K562 (cell line): ENCODE data around the gene COL28A1. TPM values are rescaled to one million over a fixed set of nuclear protein-coding genes. Genes with fewer than 3 reads are reported as not detected.
A peak's percentile ranks its signal among the peaks of the same experiment; 100 is the strongest.

Experiments used
- BRCA1 ChIP-seq, 2 experiments: fragments of 450-650 bp in 1 of 2; sonication (generic) in 1 of 2; formaldehyde crosslinking in 1 of 2; IDR thresholded peaks; 2 replicates each; pipeline versions ENCODE4 v1.5.0 to v1.6.1; 2017 to 2020; ENCODE audit warnings: mild to moderate bottlenecking in 1 of 2, missing genetic modification reagents in 1 of 2
- EZH2 ChIP-seq: IDR thresholded peaks from 2 replicates; pipeline ENCODE4 v1.6.1; 2012; ENCODE audit warnings: low read depth, mild to moderate bottlenecking, inconsistent platforms, low read length, borderline replicate concordance
- MXI1 ChIP-seq: IDR thresholded peaks from 2 replicates; pipeline ENCODE4 v1.6.1; 2011; ENCODE audit warnings: low read depth, mild to moderate bottlenecking, improper control_type of control experiment, low read length
- MYBL2 ChIP-seq, 2 experiments: fragments of 450-650 bp in 1 of 2; sonication (generic) in 1 of 2; formaldehyde crosslinking in 1 of 2; IDR thresholded peaks; 2 replicates each; pipeline versions ENCODE4 v1.6.1 to v1.8.1; 2017 to 2022; ENCODE audit warnings: borderline replicate concordance in 1 of 2, inconsistent platforms in 1 of 2, low read depth in 1 of 2, mild to moderate bottlenecking in 1 of 2, missing genetic modification reagents in 1 of 2, moderate library complexity in 1 of 2
- NR3C1 ChIP-seq: sonication (generic); formaldehyde crosslinking; IDR thresholded peaks from 2 replicates; pipeline ENCODE4 v1.8.1; 2022; ENCODE audit warnings: missing genetic modification reagents
- RAD51 ChIP-seq: fragments of 450-650 bp; IDR thresholded peaks from 2 replicates; pipeline ENCODE4 v1.7.1; 2016; ENCODE audit warnings: low read depth, mild to moderate bottlenecking, borderline replicate concordance
- RERE ChIP-seq: sonication (generic); formaldehyde crosslinking; IDR thresholded peaks from 2 replicates; pipeline ENCODE4 v1.8.0; 2023; ENCODE audit warnings: missing genetic modification reagents, mild to moderate bottlenecking, borderline replicate concordance
- SLC30A9 ChIP-seq: fragments of 250-450 bp; sonication (Bioruptor Pico); IDR thresholded peaks from 2 replicates; pipeline ENCODE4 v1.8.0; 2022; ENCODE audit warnings: mild to moderate bottlenecking, moderate library complexity
- ZNF311 ChIP-seq: fragments of 250-450 bp; sonication (Bioruptor Pico); IDR thresholded peaks from 2 replicates; pipeline ENCODE4 v1.4.0; 2020; ENCODE audit warnings: mild to moderate bottlenecking, moderate library complexity
- ZNF644 ChIP-seq: fragments of 200-800 bp; sonication (Bioruptor generic); IDR thresholded peaks from 2 replicates; pipeline ENCODE4 v1.6.1; 2016; ENCODE audit warnings: low read depth, missing genetic modification characterization, missing compliant biosample characterization
- ZNF778 ChIP-seq: fragments of 450-650 bp; formaldehyde crosslinking; IDR thresholded peaks from 2 replicates; pipeline ENCODE4 v1.4.0; 2020; ENCODE audit warnings: mild to moderate bottlenecking, moderate library complexity
- polyA plus RNA-seq, 8 experiments: library from polyadenylated mRNA; depleted of rRNA in 4 of 8; stranded (reverse) in 5 of 8; unstranded in 3 of 8; fragments of >200 nt; fragmentation: Nextera tagmentation in 2 of 8; fragmentation: Illumina TruSeq in 1 of 8; extraction: Ambion mirVana in 2 of 8; extraction: Trizol in 1 of 8; gene quantifications; 2 replicates each; pipeline versions ENCODE4 v1.2.1 to v1.2.3, GENCODE V29; 2011 to 2014; ENCODE audit warnings: inconsistent platforms in 1 of 8, missing spikeins in 1 of 8
- total RNA-seq, 7 experiments: library from RNA; depleted of rRNA in 6 of 7; stranded (reverse); fragments of >200 nt in 6 of 7; fragmentation: Illumina TruSeq in 2 of 7; extraction: Trizol in 2 of 7; gene quantifications; 2 replicates each; pipeline versions ENCODE4 v1.2.1 to v1.2.3, GENCODE V29; 2011 to 2021; ENCODE audit warnings: low replicate concordance in 1 of 7
- TF ChIP-seq, protein P1 (sequence below): sonication (generic); formaldehyde crosslinking; IDR thresholded peaks from 2 replicates; pipeline ENCODE4 v1.8.1; 2023; ENCODE audit warnings: mild to moderate bottlenecking, missing genetic modification reagents, moderate library complexity
- TF ChIP-seq, protein P2 (sequence below), 2 experiments: fragments of 450-650 bp; conservative IDR thresholded peaks; 2 replicates each; pipeline ENCODE4 v1.6.1; 2017; ENCODE audit warnings: mild to moderate bottlenecking in 2 of 2, moderate library complexity in 2 of 2
- TF ChIP-seq, protein P3 (sequence below): fragments of 450-650 bp; formaldehyde crosslinking; IDR thresholded peaks from 2 replicates; pipeline ENCODE4 v1.4.0; 2022; ENCODE audit warnings: mild to moderate bottlenecking, moderate library complexity

The COL28A1 gene
- total and polyA plus RNA-seq, 9 of the 15 experiments (the other 6 are each of a cell fraction or from before 2014, with no cell fraction given): 0.03 to 0.13 (median 0.05) TPM; not detected in 3

DNA sequence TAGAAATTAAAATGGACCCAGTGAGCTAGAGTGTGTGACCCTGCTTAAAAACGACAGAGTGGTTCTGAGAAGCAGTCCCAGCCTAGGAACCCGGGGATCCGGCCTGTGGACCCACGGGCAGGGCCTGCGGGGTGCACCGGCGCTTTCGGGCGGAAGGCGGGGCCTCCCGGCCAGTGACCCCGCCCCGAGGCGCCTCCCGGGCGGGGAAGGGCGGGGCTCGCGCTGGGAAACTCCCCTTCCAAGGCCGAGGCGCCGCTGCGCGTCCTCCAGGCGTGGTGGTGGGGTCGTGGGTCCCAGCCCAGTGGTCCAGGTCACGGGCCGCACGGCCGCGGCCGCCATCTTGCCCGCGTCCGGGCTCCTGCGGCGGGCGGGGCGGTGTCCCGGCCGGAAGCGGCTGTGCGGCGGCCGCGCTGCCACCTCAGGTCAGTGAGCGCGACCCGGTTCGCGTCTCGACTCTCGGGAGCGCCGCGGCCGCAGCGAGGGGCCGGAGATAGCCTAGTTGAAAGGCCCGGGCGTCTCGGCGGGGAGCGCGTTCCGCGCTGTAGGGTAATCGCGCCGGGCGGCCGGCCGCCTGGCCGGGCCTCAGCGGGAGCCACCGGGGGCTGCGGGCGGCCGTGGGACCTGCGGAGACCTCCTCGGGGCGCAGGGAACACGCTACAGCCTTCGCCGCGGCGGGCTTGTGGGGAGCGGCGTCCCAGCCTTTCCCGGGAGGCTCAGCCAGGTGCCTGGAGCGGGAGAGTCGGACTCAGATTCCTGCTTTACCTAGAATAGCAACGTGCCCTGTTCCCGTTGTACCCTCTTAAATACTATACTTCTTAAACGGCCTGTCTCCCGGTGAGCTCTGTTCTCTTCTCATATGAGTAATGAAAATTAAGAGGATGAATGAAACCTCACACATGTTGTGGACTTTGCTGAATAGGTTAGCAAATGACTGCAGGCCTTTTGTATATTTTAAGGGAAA lies 31.3 kb upstream of the COL28A1 start, which contains the start of gene MIOS (continued):
- no peak for TF ChIP-seq RERE (CRISPR knock-in tag)
- TF ChIP-seq, protein P1, sequence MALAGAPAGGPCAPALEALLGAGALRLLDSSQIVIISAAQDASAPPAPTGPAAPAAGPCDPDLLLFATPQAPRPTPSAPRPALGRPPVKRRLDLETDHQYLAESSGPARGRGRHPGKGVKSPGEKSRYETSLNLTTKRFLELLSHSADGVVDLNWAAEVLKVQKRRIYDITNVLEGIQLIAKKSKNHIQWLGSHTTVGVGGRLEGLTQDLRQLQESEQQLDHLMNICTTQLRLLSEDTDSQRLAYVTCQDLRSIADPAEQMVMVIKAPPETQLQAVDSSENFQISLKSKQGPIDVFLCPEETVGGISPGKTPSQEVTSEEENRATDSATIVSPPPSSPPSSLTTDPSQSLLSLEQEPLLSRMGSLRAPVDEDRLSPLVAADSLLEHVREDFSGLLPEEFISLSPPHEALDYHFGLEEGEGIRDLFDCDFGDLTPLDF: peak; percentile 48; the same call in 1 of the 2 replicates
- no peak for TF ChIP-seq EZH2
- no peak for TF ChIP-seq MYBL2 (IDR thresholded peaks at IDR 0.05; ENCODE audit: low read depth)
- no peak for TF ChIP-seq MYBL2 (CRISPR knock-in tag; IDR thresholded peaks at IDR 0.05; ENCODE audit: borderline replicate concordance)
- no peak for TF ChIP-seq MXI1
- TF ChIP-seq ZNF644: no peak
- TF ChIP-seq ZNF311: no peak
- no peak for TF ChIP-seq SLC30A9 (CRISPR knock-in tag)
- TF ChIP-seq BRCA1 (IDR thresholded peaks at IDR 0.05): no peak
- no peak for TF ChIP-seq BRCA1 (CRISPR knock-in tag; IDR thresholded peaks at IDR 0.05)
- no peak; the same call in 1 of the 2 replicates for TF ChIP-seq NR3C1 (CRISPR knock-in tag)
- no peak for TF ChIP-seq ZNF778 (CRISPR knock-in tag)
- TF ChIP-seq, protein P2, sequence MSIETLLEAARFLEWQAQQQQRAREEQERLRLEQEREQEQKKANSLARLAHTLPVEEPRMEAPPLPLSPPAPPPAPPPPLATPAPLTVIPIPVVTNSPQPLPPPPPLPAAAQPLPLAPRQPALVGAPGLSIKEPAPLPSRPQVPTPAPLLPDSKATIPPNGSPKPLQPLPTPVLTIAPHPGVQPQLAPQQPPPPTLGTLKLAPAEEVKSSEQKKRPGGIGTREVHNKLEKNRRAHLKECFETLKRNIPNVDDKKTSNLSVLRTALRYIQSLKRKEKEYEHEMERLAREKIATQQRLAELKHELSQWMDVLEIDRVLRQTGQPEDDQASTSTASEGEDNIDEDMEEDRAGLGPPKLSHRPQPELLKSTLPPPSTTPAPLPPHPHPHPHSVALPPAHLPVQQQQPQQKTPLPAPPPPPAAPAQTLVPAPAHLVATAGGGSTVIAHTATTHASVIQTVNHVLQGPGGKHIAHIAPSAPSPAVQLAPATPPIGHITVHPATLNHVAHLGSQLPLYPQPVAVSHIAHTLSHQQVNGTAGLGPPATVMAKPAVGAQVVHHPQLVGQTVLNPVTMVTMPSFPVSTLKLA (conservative IDR thresholded peaks at IDR 0.05): peak in 1 of 2 experiments; percentile 9; a peak in 1 of 4 replicates
- no peak for TF ChIP-seq RAD51
- TF ChIP-seq, protein P3, sequence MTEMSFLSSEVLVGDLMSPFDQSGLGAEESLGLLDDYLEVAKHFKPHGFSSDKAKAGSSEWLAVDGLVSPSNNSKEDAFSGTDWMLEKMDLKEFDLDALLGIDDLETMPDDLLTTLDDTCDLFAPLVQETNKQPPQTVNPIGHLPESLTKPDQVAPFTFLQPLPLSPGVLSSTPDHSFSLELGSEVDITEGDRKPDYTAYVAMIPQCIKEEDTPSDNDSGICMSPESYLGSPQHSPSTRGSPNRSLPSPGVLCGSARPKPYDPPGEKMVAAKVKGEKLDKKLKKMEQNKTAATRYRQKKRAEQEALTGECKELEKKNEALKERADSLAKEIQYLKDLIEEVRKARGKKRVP: no peak
